ENCODE measurements around the gene ZNF492. TPM values are rescaled to one million over a fixed set of nuclear protein-coding genes. Genes with fewer than 3 reads are reported as not detected.
"Not testable (repeated sequence)": the region's sequence is repeated elsewhere in the genome, so short reads cannot be mapped to it uniquely, and the experiment has no call there.

Gene ZNF492
- total and polyA plus RNA-seq, 2 of the 8 experiments (the other 6 are each of a cell fraction or from before 2014, with no cell fraction given): not detected

DNA sequence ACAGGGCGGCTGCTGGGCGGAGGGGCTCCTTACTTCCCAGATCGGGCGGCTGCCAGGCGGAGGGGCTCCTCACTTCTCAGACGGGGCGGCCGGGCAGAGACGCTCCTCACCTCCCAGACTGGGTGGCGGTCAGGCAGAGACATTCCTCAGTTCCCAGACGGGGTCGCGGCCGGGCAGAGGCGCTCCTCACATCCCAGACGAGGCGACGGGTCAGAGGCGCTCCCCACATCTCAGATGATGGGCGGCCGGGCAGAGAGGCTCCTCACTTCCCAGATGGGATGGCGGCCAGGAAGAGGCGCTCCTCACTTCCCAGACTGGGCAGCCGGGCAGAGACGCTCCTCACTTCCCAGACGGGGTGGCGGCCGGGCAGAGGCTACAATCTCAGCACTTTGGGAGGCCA lies 69.0 kb downstream of the ZNF492 start:
- H3K4ac ChIP-seq (replicated peaks; ENCODE audit: insufficient read length, low read depth, low read length); H3K23ac ChIP-seq (ENCODE audit: insufficient read length); H3K36me3 ChIP-seq (ENCODE audit: control insufficient read depth in 2 of 4, insufficient read depth in 4 of 4, low read length in 3 of 4); H2BK12ac ChIP-seq (ENCODE audit: low read depth, low read length); H3K27me3 ChIP-seq (replicated peaks in 1 of 4; ENCODE audit: control insufficient read depth in 3 of 4, extremely low read depth in 1 of 4, insufficient read depth in 3 of 4, low read length in 3 of 4); H4K20me1 ChIP-seq (replicated peaks in 1 of 2; ENCODE audit: control insufficient read depth in 1 of 2, insufficient read depth in 2 of 2, low read length in 2 of 2); H2AK5ac ChIP-seq (ENCODE audit: low read depth, low read length); POLR2A ChIA-PET (ENCODE audit: partially characterized antibody); H3K4me1 ChIP-seq (replicated peaks in 1 of 4; ENCODE audit: control insufficient read depth in 3 of 4, insufficient read depth in 4 of 4, low read length in 3 of 4); H3K27ac ChIP-seq (ENCODE audit: low read depth, low read length); H3K14ac ChIP-seq (ENCODE audit: insufficient read length); H3K79me2 ChIP-seq (ENCODE audit: control insufficient read depth in 1 of 2, insufficient read depth in 2 of 2, low read length in 2 of 2); H3K4me2 ChIP-seq (ENCODE audit: insufficient read depth in 1 of 2, low read depth in 2 of 2, low read length in 2 of 2); H3K4me3 ChIP-seq (ENCODE audit: extremely low read depth in 1 of 4, insufficient read depth in 2 of 4, low read depth in 3 of 4, low read length in 4 of 4); H2BK20ac ChIP-seq (ENCODE audit: low read length); DNase-seq (ENCODE audit: low read depth in 1 of 2, low spot score in 2 of 2); H4K5ac ChIP-seq (ENCODE audit: insufficient read length, low read depth, low read length); H3K9ac ChIP-seq (replicated peaks in 1 of 4; ENCODE audit: extremely low read depth in 1 of 4, low read depth in 3 of 4, low read length in 3 of 4); H2BK120ac ChIP-seq (replicated peaks; ENCODE audit: low read depth, low read length); H2AFZ ChIP-seq (ENCODE audit: low read length); CTCF ChIA-PET (ENCODE audit: partially characterized antibody); H3K56ac ChIP-seq (replicated peaks; ENCODE audit: insufficient read length, low read depth, low read length); H3K18ac ChIP-seq (ENCODE audit: extremely low read depth, low read length); H2BK15ac ChIP-seq (ENCODE audit: low read length); H4K8ac ChIP-seq (ENCODE audit: extremely low read depth, insufficient read depth, low read length); H2BK5ac ChIP-seq (ENCODE audit: low read depth, low read length); H3K23me2 ChIP-seq (ENCODE audit: low read depth, low read length); H4K91ac ChIP-seq (replicated peaks; ENCODE audit: insufficient read length, low read length); FAIRE-seq; H3K79me1 ChIP-seq (ENCODE audit: low read depth, low read length): not testable (repeated sequence)
- peaks cover 32 to 78% of the 10 kb centered on the region in 2 experiments for H3K9me3 ChIP-seq (ENCODE audit: insufficient read depth in 2 of 2, low read depth in 1 of 2, low read length in 1 of 2)
- WGBS, 2 experiments (ENCODE audit: extremely low coverage in 1 of 2, insufficient coverage in 1 of 2, insufficient read length in 1 of 2, insufficient replicate concordance in 2 of 2, low coverage in 1 of 2, low lambda C conversion rate in 2 of 2, missing lambda C conversion rate in 1 of 2): 76% methylated on average over 9 of the region's 28 CpGs; no CpG with 5 or more reads in 1 of the 2 experiments

All from H1 (cell line).